ENCODE results near the gene CES4A.

DNA sequence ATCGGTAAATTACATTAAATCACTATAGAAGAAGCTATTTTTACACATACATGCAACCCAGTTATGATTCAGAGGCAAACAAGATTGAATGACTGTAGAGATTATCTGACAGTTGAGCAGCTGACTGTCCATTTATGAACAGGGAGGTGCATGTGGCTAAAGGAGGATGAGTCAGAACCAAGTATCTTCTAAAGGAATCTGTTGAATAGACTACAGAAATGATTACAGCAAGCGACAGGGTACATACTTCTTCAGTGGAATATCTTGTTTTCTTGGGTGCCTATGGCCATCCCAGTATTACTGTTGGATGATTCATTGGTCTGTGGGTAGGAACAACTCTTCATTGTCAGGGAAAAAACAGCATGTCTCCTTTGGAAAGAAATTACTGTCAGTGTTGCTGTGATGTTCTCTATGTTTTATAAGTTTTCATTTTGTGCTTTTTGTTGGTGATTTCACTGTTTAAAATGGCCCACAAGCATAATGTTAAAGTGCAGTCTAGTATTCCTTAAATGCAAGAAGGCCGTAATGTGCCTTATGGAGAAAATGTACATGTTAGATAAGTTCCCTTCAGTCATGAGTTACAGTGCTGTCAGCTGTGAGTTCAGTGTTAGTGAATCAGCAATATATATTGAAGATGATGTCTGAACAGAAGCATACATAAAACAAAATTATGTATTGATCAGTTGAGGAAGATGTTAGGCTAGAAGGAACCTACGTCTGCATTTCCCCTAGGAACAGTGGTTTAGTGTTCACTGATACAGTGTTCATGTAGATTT is 67.5 kb downstream of the CES4A start:
- TF ChIP-seq, protein P1, sequence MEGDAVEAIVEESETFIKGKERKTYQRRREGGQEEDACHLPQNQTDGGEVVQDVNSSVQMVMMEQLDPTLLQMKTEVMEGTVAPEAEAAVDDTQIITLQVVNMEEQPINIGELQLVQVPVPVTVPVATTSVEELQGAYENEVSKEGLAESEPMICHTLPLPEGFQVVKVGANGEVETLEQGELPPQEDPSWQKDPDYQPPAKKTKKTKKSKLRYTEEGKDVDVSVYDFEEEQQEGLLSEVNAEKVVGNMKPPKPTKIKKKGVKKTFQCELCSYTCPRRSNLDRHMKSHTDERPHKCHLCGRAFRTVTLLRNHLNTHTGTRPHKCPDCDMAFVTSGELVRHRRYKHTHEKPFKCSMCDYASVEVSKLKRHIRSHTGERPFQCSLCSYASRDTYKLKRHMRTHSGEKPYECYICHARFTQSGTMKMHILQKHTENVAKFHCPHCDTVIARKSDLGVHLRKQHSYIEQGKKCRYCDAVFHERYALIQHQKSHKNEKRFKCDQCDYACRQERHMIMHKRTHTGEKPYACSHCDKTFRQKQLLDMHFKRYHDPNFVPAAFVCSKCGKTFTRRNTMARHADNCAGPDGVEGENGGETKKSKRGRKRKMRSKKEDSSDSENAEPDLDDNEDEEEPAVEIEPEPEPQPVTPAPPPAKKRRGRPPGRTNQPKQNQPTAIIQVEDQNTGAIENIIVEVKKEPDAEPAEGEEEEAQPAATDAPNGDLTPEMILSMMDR (IDR thresholded peaks at IDR 0.05) = no peak
- no peak for TF ChIP-seq POLR2A (IDR thresholded peaks at IDR 0.05)

Data from thyroid gland (tissue), 4 donors.